ENCODE data around the gene FRAS1. TPM values are rescaled to one million over a fixed set of nuclear protein-coding genes. Genes with fewer than 3 reads are reported as not detected.

The FRAS1 gene
- total RNA-seq, 2 donors from 2014 or later, result 2.1 to 4.0 TPM

- H3K36me3 ChIP-seq, result no peaks in the 10 kb centered on the region
- H3K9me3 ChIP-seq, result no peaks in the 10 kb centered on the region
- H3K9ac ChIP-seq (ENCODE audit: low read depth in 2 of 2, low read length in 2 of 2), result no peak overlapping the region
- DNase-seq, result peak; percentile 28
- no peak overlapping the region for H3K27ac ChIP-seq
- no peaks in the 10 kb centered on the region for H3K27me3 ChIP-seq
- H3K4me3 ChIP-seq, result no peak overlapping the region
- no peaks in the 10 kb centered on the region for H3K4me1 ChIP-seq
- no peak for TF ChIP-seq CTCF (IDR thresholded peaks at IDR 0.05)
- intact Hi-C loops (cut with DNase I), result no loop called here
Measured at GRCh38 chr4:78136109-78137081, 79.3 kb downstream of the FRAS1 start.

GRCh38 chr4:78137532-78137931 is 80.4 kb downstream of the FRAS1 start:
- intact Hi-C loops (cut with DNase I), result no loop called here
- TF ChIP-seq CTCF (IDR thresholded peaks at IDR 0.05), result no peak
- Histone ChIP-seq H3K4me3 (no peak overlapping the region), H3K9ac (ENCODE audit: low read depth in 2 of 2, low read length in 2 of 2) (no peak overlapping the region), H3K4me1 (no peaks in the 10 kb centered on the region), H3K27ac (no peak overlapping the region), H3K27me3 (no peaks in the 10 kb centered on the region), H3K36me3 (no peaks in the 10 kb centered on the region), H3K9me3 (no peaks in the 10 kb centered on the region)
- DNase-seq, result no peak

GRCh38 chr4:78138252-78138651 is 81.1 kb downstream of the FRAS1 start:
- H3K9ac ChIP-seq (ENCODE audit: low read depth in 2 of 2, low read length in 2 of 2), result no peak overlapping the region
- DNase-seq, result no peak
- intact Hi-C loops (cut with DNase I), result no loop called here

GRCh38 chr4:78143634-78144033 is 86.5 kb downstream of the FRAS1 start:
- TF ChIP-seq CTCF (IDR thresholded peaks at IDR 0.05), result no peak
- intact Hi-C loops (cut with DNase I), result no loop called here
- Histone ChIP-seq H3K36me3 (no peaks in the 10 kb centered on the region), H3K4me3 (no peak overlapping the region), H3K4me1 (no peaks in the 10 kb centered on the region), H3K27me3 (no peaks in the 10 kb centered on the region), H3K27ac (no peak overlapping the region), H3K9me3 (no peaks in the 10 kb centered on the region), H3K9ac (ENCODE audit: low read depth in 2 of 2, low read length in 2 of 2) (no peak overlapping the region)
- DNase-seq, result no peak

More at GRCh38 chr4:78138252-78138651, 81.1 kb downstream of the FRAS1 start:
- Histone ChIP-seq H3K36me3 (no peaks in the 10 kb centered on the region), H3K4me3 (no peak overlapping the region), H3K9me3 (no peaks in the 10 kb centered on the region), H3K27ac (no peak overlapping the region), H3K27me3 (no peaks in the 10 kb centered on the region), H3K4me1 (no peaks in the 10 kb centered on the region)
- no peak for TF ChIP-seq CTCF (IDR thresholded peaks at IDR 0.05)

GRCh38 chr4:78145008-78145407 is 87.9 kb downstream of the FRAS1 start:
- Histone ChIP-seq H3K36me3 (no peaks in the 10 kb centered on the region), H3K27ac (no peak overlapping the region), H3K4me1 (no peaks in the 10 kb centered on the region), H3K9me3 (no peaks in the 10 kb centered on the region), H3K27me3 (no peaks in the 10 kb centered on the region), H3K4me3 (no peak overlapping the region), H3K9ac (ENCODE audit: low read depth in 2 of 2, low read length in 2 of 2) (no peak overlapping the region)
- intact Hi-C loops (cut with DNase I), result no loop called here
- DNase-seq, result no peak
- no peak for TF ChIP-seq CTCF (IDR thresholded peaks at IDR 0.05)
